Activated naive CD8-positive, alpha-beta T cell treated with anti-CD3 and anti-CD28 coated beads, Interleukin-2, amount 10 ng/mL, durations not matched to agents 7 days and 5 days (primary cell): Measurements from ENCODE around the gene CDK1. TPM values are rescaled to one million over a fixed set of nuclear protein-coding genes. Genes with fewer than 3 reads are reported as not detected.

ENCODE experiments used
- ATAC-seq: fragments of 150-1000 bp; cut with Tn5 transposase; one replicate; pipeline ENCODE4 v1.10.0; 2021; ENCODE audit warnings: low read depth, moderate library complexity
- POLR2A ChIA-PET: fragments of 350-600 bp; sonication (Branson Sonifier 250); formaldehyde crosslinking; loops from one replicate; lab custom pipeline; 2021; ENCODE audit warnings: antibody characterized with exemption; lab: Charles Lee
- DNase-seq: peaks from one replicate; pipeline ENCODE4 v3.0.0; 2021
- H3K27ac Mint-ChIP-seq: one replicate; pipeline ENCODE4 v1.8.0; 2022; ENCODE audit warnings: mild to moderate bottlenecking, mixed read lengths
- H3K27me3 Mint-ChIP-seq: one replicate; pipeline ENCODE4 v1.8.0; 2022; ENCODE audit warnings: mild to moderate bottlenecking, moderate library complexity, mixed read lengths
- H3K36me3 Mint-ChIP-seq: one replicate; pipeline ENCODE4 v1.8.0; 2021; ENCODE audit warnings: mild to moderate bottlenecking, mixed read lengths
- H3K4me1 Mint-ChIP-seq: one replicate; pipeline ENCODE4 v1.8.0; 2021; ENCODE audit warnings: mixed read lengths
- H3K4me3 Mint-ChIP-seq: one replicate; pipeline ENCODE4 v1.8.0; 2022; ENCODE audit warnings: mild to moderate bottlenecking, moderate library complexity, mixed read lengths
- H3K9me3 Mint-ChIP-seq: one replicate; pipeline ENCODE4 v1.8.0; 2021; ENCODE audit warnings: mixed read lengths
- total RNA-seq, 2 experiments: library from RNA; stranded (reverse); gene quantifications; one replicate each; pipeline ENCODE4 v1.2.3, GENCODE V29; 2021

Gene CDK1
- total RNA-seq, 2 experiments from 2014 or later, result 84.4 to 97.2 TPM

- H3K4me3 Mint-ChIP-seq, result no peak overlapping the region
- no peaks in the 10 kb centered on the region for H3K9me3 Mint-ChIP-seq
- H3K27ac Mint-ChIP-seq, result no peak overlapping the region
- no peak for DNase-seq
- H3K36me3 Mint-ChIP-seq, result peaks cover 6% of the 10 kb centered on the region
- POLR2A ChIA-PET, result no interaction called here
- ATAC-seq, result no peak
- H3K27me3 Mint-ChIP-seq, result no peaks in the 10 kb centered on the region
- H3K4me1 Mint-ChIP-seq, result no peaks in the 10 kb centered on the region
These were observed 29.2 kb downstream of the CDK1 start for GRCh38 chr10:60807499-60807898.

- Mint-ChIP-seq H3K4me3 (no peak overlapping the region), H3K4me1 (no peaks in the 10 kb centered on the region), H3K9me3 (no peaks in the 10 kb centered on the region), H3K36me3 (peaks cover 6% of the 10 kb centered on the region), H3K27ac (no peak overlapping the region), H3K27me3 (no peaks in the 10 kb centered on the region)
- DNase-seq, result no peak
- POLR2A ChIA-PET, result no interaction called here
- no peak for ATAC-seq
These were observed 29.8 kb downstream of the CDK1 start for GRCh38 chr10:60808036-60808435.

GRCh38 chr10:60809157-60809556 is 30.9 kb downstream of the CDK1 start:
- Mint-ChIP-seq H3K27me3 (no peaks in the 10 kb centered on the region), H3K4me1 (no peaks in the 10 kb centered on the region), H3K36me3 (peaks cover 3% of the 10 kb centered on the region), H3K9me3 (no peaks in the 10 kb centered on the region), H3K27ac (no peak overlapping the region), H3K4me3 (no peak overlapping the region)
- POLR2A ChIA-PET, result no interaction called here
- ATAC-seq (no peak), DNase-seq (no peak)

GRCh38 chr10:60810437-60811182 is 32.3 kb downstream of the CDK1 start:
- H3K27me3 Mint-ChIP-seq, result no peaks in the 10 kb centered on the region
- ATAC-seq (no peak), DNase-seq (no peak)
- peaks cover 1% of the 10 kb centered on the region for H3K36me3 Mint-ChIP-seq
- no peak overlapping the region for H3K27ac Mint-ChIP-seq
- no peak overlapping the region for H3K4me3 Mint-ChIP-seq
- H3K9me3 Mint-ChIP-seq, result no peaks in the 10 kb centered on the region
- POLR2A ChIA-PET, result no interaction called here
- H3K4me1 Mint-ChIP-seq, result no peaks in the 10 kb centered on the region

DNA sequence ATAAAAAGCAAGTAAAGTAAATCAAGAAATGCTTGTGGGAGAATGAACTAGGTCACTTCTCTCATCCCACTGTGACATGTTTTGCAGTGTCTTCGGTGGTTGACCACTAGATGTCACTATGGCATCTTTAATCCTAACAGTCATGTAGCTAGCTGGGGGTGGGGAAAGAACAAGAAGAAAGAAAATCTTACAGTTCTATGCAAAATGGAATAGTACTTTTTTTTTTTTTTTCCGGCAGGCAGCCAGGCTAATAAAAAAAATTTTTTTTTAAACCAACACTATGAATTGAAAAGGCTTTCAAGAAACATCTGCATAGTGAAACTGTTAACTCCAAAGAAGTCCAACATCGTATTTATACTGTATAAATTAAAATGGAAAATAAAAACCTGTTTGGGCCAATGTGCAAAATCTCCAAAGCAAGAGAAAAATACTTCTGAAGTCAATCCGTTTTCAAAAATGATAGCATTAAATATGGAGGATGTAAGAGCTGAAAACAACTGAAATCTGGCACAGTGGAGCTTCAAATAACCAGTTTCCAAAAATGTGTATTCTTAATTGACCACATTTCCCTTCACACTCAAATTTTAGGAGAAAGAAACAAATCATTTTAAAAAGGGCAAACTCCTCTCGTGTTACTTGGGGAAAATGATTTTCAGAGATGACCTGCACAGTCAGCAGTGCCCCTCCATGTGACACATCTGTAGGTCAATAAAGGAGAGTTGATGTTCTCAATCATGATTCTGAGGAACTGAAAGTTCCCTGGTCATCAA is 38.5 kb downstream of the CDK1 start:
- H3K27me3 Mint-ChIP-seq, result peaks cover 2% of the 10 kb centered on the region
- H3K4me3 Mint-ChIP-seq, result no peak overlapping the region
- no peaks in the 10 kb centered on the region for H3K4me1 Mint-ChIP-seq
- no peak for DNase-seq
- peak; percentile 52 for ATAC-seq
- H3K9me3 Mint-ChIP-seq, result no peaks in the 10 kb centered on the region
- no peak overlapping the region for H3K27ac Mint-ChIP-seq
- no peaks in the 10 kb centered on the region for H3K36me3 Mint-ChIP-seq
- POLR2A ChIA-PET, result interaction anchor here (0.6 kb wide), 1 partner anchor 199 kb away, joined by 3 read pairs; no protein-coding TSS in a partner anchor

DNA sequence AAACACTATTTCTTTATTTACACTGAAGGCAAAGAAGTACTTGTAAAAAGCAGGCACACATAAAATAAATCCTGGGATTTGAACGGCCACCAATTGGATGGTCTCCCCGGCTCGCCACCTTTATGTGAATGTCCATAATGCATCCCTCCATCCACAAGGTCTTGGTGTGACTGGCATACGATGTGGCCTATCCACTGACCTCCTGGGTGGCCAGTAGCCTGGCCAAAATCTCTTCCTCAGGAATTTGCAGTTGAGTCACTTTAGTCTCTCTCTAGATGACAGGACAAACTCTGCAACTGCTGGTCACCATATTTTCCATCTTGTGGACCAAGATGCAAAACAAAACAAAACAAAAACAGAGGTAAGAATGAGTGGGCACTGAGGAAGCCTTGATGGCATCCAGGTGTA is 39.1 kb downstream of the CDK1 start:
- H3K36me3 Mint-ChIP-seq, result no peaks in the 10 kb centered on the region
- no peak for DNase-seq
- H3K27ac Mint-ChIP-seq, result no peak overlapping the region

GRCh38 chr10:60818134-60818770 is 40.0 kb downstream of the CDK1 start:
- Mint-ChIP-seq H3K27me3 (peaks cover 2% of the 10 kb centered on the region), H3K4me3 (no peak overlapping the region), H3K36me3 (no peaks in the 10 kb centered on the region), H3K9me3 (no peaks in the 10 kb centered on the region), H3K27ac (no peak overlapping the region), H3K4me1 (no peaks in the 10 kb centered on the region)
- ATAC-seq (no peak), DNase-seq (no peak)
- POLR2A ChIA-PET, result no interaction called here

More for the DNA sequence above, 39.1 kb downstream of the CDK1 start:
- ATAC-seq, result no peak
- POLR2A ChIA-PET, result no interaction called here
- peaks cover 2% of the 10 kb centered on the region for H3K27me3 Mint-ChIP-seq
- no peak overlapping the region for H3K4me3 Mint-ChIP-seq
- no peaks in the 10 kb centered on the region for H3K9me3 Mint-ChIP-seq
- no peaks in the 10 kb centered on the region for H3K4me1 Mint-ChIP-seq

- Mint-ChIP-seq H3K4me3 (no peak overlapping the region), H3K9me3 (no peaks in the 10 kb centered on the region), H3K36me3 (no peaks in the 10 kb centered on the region), H3K27ac (no peak overlapping the region), H3K27me3 (peaks cover 3% of the 10 kb centered on the region), H3K4me1 (no peaks in the 10 kb centered on the region)
- DNase-seq (no peak), ATAC-seq (no peak)
- POLR2A ChIA-PET, result no interaction called here
These were observed 41.0 kb downstream of the CDK1 start for GRCh38 chr10:60819271-60819670.

DNA sequence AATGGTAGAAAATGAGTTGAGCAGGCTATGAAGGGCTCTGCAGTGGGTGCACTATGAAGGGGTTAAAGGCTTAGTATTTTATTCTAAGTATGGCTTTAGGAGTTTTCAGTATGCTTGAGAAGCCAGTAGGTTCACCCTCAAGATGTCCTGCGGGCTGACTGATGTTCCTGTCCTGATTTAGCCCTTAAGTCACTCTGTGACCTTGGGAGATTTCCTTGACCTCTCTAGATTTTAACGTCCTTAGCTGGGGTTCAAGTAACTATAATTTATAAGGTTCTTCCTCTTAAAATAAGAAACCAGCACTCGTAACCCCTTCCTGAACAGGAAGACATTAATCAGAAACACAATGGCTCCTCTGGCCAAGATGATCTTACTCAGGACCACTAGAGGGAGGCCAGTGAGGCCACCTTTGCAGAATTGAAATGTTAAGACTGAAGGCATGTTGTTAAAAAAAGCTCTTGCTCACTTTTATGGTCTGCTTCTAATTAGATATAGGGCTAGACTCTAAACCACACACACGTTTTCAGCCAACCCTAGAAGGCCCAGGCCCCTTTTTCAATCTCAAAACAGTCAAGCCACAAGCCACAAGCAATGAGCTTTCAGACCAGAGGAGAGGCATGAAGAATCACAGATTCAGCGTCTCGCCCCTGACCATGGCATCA is 41.9 kb downstream of the CDK1 start:
- Mint-ChIP-seq H3K4me1 (no peaks in the 10 kb centered on the region), H3K4me3 (no peak overlapping the region), H3K9me3 (no peaks in the 10 kb centered on the region), H3K27ac (no peak overlapping the region), H3K36me3 (no peaks in the 10 kb centered on the region), H3K27me3 (peaks cover 7% of the 10 kb centered on the region)
- no peak for DNase-seq
- ATAC-seq, result no peak
- POLR2A ChIA-PET, result no interaction called here

GRCh38 chr10:60821656-60822055 is 43.4 kb downstream of the CDK1 start:
- DNase-seq (no peak), ATAC-seq (no peak)
- H3K9me3 Mint-ChIP-seq, result no peaks in the 10 kb centered on the region
- no peak overlapping the region for H3K27ac Mint-ChIP-seq
- no peak overlapping the region for H3K4me3 Mint-ChIP-seq
- POLR2A ChIA-PET, result no interaction called here
- H3K36me3 Mint-ChIP-seq, result no peaks in the 10 kb centered on the region
- H3K4me1 Mint-ChIP-seq, result no peaks in the 10 kb centered on the region
- peaks cover 7% of the 10 kb centered on the region for H3K27me3 Mint-ChIP-seq

DNA sequence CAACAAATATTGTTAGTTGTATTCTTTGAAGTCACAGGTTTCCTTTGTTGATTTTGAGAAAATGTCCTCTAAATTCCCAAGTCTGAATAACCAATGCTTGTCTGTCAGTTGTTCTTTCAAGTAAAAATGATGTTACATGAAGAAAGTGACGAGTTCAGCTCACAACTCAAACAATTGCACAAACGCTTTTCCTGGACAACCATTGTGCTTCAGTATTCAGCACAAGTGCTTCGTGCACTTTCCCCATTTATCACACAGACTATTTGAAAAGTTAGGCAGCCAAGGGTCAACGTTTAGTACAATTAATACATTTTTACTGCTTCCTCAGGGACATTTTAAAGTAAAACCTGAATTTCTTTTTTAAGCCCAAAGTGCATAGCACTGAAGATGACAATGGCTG is 44.5 kb downstream of the CDK1 start:
- no peaks in the 10 kb centered on the region for H3K9me3 Mint-ChIP-seq
- no peak overlapping the region for H3K27ac Mint-ChIP-seq
- POLR2A ChIA-PET, result no interaction called here
- H3K4me3 Mint-ChIP-seq, result no peak overlapping the region
- peaks cover 1% of the 10 kb centered on the region for H3K4me1 Mint-ChIP-seq
- peaks cover 7% of the 10 kb centered on the region for H3K27me3 Mint-ChIP-seq
- DNase-seq, result no peak
- H3K36me3 Mint-ChIP-seq, result no peaks in the 10 kb centered on the region
- no peak for ATAC-seq

- ATAC-seq, result no peak
- POLR2A ChIA-PET, result no interaction called here
- Mint-ChIP-seq H3K27me3 (peaks cover 4% of the 10 kb centered on the region), H3K4me3 (no peak overlapping the region), H3K9me3 (no peaks in the 10 kb centered on the region), H3K27ac (no peak overlapping the region), H3K4me1 (peaks cover 6% of the 10 kb centered on the region), H3K36me3 (no peaks in the 10 kb centered on the region)
- DNase-seq, result no peak
These were observed 45.0 kb downstream of the CDK1 start for GRCh38 chr10:60823324-60823723.

DNA sequence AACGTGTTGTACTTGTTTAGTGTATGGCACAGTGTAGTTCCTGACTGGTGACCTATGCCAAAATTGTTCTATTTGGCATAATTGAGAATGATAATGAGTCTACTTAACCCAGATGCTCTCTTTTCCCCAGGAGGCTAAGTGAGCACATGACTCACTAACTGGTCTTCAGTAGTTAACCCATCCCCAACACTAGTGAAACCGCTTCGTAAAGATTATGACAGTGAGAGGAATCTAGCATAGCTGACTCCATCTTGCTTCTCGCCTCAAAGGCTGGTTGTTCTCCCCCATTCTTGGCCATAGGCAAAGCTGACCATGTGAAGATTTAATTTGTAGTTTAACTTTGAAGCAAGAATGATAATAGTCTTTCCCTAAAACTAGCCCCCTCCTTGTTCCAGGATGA is 47.2 kb downstream of the CDK1 start:
- Mint-ChIP-seq H3K4me3 (no peak overlapping the region), H3K27ac (no peak overlapping the region), H3K9me3 (no peaks in the 10 kb centered on the region), H3K36me3 (no peaks in the 10 kb centered on the region), H3K27me3 (peaks cover 4% of the 10 kb centered on the region), H3K4me1 (peaks cover 10% of the 10 kb centered on the region)
- DNase-seq (no peak), ATAC-seq (no peak)
- POLR2A ChIA-PET, result no interaction called here
